Esophagus squamous epithelium (tissue), 4 donors: ENCODE data around the gene TRIP12.

Experiments used
- CTCF ChIP-seq, 6 experiments: fragments of 450-650 bp in 4 of 6; fragments of 200-600 bp in 2 of 6; sonication (generic) in 2 of 6; IDR thresholded peaks; one replicate each; pipeline ENCODE4 v1.5.1; 2016 to 2019; ENCODE audit warnings: antibody characterized with exemption in 6 of 6, mild to moderate bottlenecking in 4 of 6, moderate library complexity in 4 of 6
- POLR2A ChIP-seq, 4 donors: fragments of 450-650 bp; IDR thresholded peaks; one replicate each; pipeline ENCODE4 v1.6.1; 2017; ENCODE audit warnings: antibody characterized with exemption in 4 of 4, mild to moderate bottlenecking in 4 of 4, moderate library complexity in 3 of 4

GRCh38 chr2:229731363-229731762 is 190.4 kb downstream of the TRIP12 start:
- TF ChIP-seq CTCF (IDR thresholded peaks at IDR 0.05): no peak
- TF ChIP-seq POLR2A (IDR thresholded peaks at IDR 0.05): no peak
